AG04450 (cell line): ENCODE measurements around the gene WDR4. TPM values are rescaled to one million over a fixed set of nuclear protein-coding genes. Genes with fewer than 3 reads are reported as not detected.

ENCODE experiments used
- CTCF ChIA-PET: fragments of 300-600, 350-600 bp; formaldehyde crosslinking; extraction: SDS; loops from one replicate; lab custom pipeline; 2022; ENCODE audit warnings: antibody characterized with exemption, inconsistent platforms; lab: Charles Lee
- POLR2A ChIA-PET: fragments of 350-600 bp; formaldehyde crosslinking; extraction: SDS; loops from one replicate; lab custom pipeline; 2021; ENCODE audit warnings: antibody characterized with exemption, inconsistent platforms; lab: Yijun Ruan, JAX
- DNase-seq: peaks from one replicate; pipeline ENCODE4 v3.0.0-alpha.2; 2011; ENCODE audit warnings: low read depth, low spot score
- H3K27ac ChIP-seq: one replicate; pipeline ENCODE4 v1.5.1; 2012; ENCODE audit warnings: low read depth, low read length, control low read depth
- H3K27me3 ChIP-seq: one replicate; pipeline ENCODE4 v1.6.0; 2012; ENCODE audit warnings: low read length; ENCODE audit not compliant: control insufficient read depth, insufficient read depth
- H3K4me3 ChIP-seq: 2 replicates; pipeline ENCODE4 v1.5.1; 2011; ENCODE audit warnings: mild to moderate bottlenecking, low read depth, low read length, control low read depth
- H3K9me3 ChIP-seq: 2 replicates; pipeline ENCODE4 v1.5.1; 2012; ENCODE audit warnings: low read length; ENCODE audit not compliant: control insufficient read depth, insufficient read depth
- CTCF ChIP-seq: IDR thresholded peaks from 2 replicates; pipeline ENCODE4 v1.5.1; 2011; ENCODE audit warnings: low read depth, low read length, control low read depth, inconsistent platforms
- polyA plus RNA-seq: library from polyadenylated mRNA; depleted of rRNA; stranded (reverse); fragments of >200 nt; gene quantifications from 2 replicates; pipeline ENCODE4 v1.2.3, GENCODE V29; 2011

WDR4 gene
- polyA plus RNA-seq, 1 experiment: 8.9 TPM

DNA sequence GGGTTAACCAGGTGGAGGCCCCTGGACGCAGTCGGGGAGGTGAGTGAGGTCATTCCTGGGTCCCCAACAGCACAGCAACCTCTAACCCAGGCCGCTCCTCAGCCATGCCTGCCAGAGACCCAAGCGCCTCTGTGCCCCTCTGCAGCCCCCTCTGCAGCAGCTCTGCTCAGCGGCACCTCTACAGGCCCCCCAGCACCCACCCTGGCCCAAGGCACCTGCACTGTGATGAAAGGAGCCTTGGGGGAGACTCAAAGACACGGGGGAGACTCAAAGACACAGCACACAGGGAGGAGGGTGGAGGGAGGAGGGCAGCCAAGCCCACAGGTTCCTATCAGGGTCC, 19.5 kb downstream of the WDR4 start:
- CTCF ChIA-PET: no interaction called here
- no peak for TF ChIP-seq CTCF

GRCh38 chr21:42858957-42859890, 20.1 kb downstream of the WDR4 start:
- Histone ChIP-seq H3K27me3 (no peaks in the 10 kb centered on the region), H3K4me3 (no peak overlapping the region), H3K27ac (no peak overlapping the region), H3K9me3 (no peaks in the 10 kb centered on the region)
- no peak for TF ChIP-seq CTCF
- DNase-seq: no peak
- POLR2A ChIA-PET: no interaction called here
- CTCF ChIA-PET: no interaction called here

More for the DNA sequence above, 19.5 kb downstream of the WDR4 start:
- Histone ChIP-seq H3K9me3 (no peaks in the 10 kb centered on the region), H3K27ac (no peak overlapping the region), H3K27me3 (no peaks in the 10 kb centered on the region), H3K4me3 (no peak overlapping the region)
- POLR2A ChIA-PET: no interaction called here
- no peak for DNase-seq

DNA sequence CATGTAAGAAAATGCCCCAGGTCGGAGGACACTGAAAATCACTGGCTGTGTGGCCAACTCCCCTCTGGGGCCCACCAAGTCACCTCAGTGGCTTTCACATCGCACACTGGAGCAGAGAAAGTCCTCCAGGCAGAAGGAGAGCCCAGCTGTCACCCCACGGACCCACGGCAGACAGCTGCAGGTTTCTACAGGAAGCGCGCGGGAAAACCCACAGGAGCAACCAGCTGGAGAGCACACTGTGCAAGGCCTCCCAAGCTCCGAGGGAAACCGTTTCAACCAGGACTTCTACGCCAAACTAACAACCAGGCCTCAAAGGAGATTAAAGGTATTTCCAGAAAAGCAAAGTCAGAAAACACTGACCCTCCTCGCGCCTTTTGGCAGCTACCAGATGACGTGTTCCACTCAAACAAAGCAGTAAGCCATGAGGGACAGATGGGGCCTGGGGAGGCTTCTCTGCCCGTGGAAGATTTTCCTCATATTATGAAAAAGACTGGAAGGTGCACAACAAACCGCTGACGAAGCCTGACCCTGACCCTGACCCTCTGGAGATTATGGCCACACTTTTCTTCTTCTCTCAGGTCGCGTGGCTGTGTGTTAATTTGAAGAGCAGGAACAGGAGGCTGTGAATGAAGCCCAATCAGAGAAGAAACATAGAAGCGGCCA, 21.0 kb downstream of the WDR4 start:
- Histone ChIP-seq H3K9me3 (no peaks in the 10 kb centered on the region), H3K27me3 (no peaks in the 10 kb centered on the region), H3K27ac (no peak overlapping the region), H3K4me3 (no peak overlapping the region)
- no peak for TF ChIP-seq CTCF
- ChIA-PET CTCF (no interaction called here), POLR2A (no interaction called here)
- DNase-seq: no peak

GRCh38 chr21:42857216-42857615, 22.1 kb downstream of the WDR4 start:
- H3K27me3 ChIP-seq: no peaks in the 10 kb centered on the region
- POLR2A ChIA-PET: no interaction called here
- CTCF ChIA-PET: no interaction called here
- H3K27ac ChIP-seq: no peak overlapping the region
- no peak for TF ChIP-seq CTCF
- no peak overlapping the region for H3K4me3 ChIP-seq
- no peak for DNase-seq
- no peaks in the 10 kb centered on the region for H3K9me3 ChIP-seq

GRCh38 chr21:42855937-42856335, 23.4 kb downstream of the WDR4 start:
- Histone ChIP-seq H3K9me3 (no peaks in the 10 kb centered on the region), H3K4me3 (no peak overlapping the region), H3K27ac (no peak overlapping the region), H3K27me3 (no peaks in the 10 kb centered on the region)
- CTCF ChIA-PET: no interaction called here
- no peak for TF ChIP-seq CTCF
- POLR2A ChIA-PET: no interaction called here
- DNase-seq: no peak
